ENCODE measurements around the gene NSG1.

- TF ChIP-seq CTCF (IDR thresholded peaks at IDR 0.05) (no peak), EZH2phosphoT487 (IDR thresholded peaks at IDR 0.05) (no peak), EZH2 (IDR thresholded peaks at IDR 0.05) (no peak)
These were observed 7.7 kb downstream of the NSG1 start for GRCh38 chr4:4394644-4395043.
